IPS-NIHi7 (cell line): ENCODE data around the gene PCNX2.
"Not testable (repeated sequence)": the region's sequence is repeated elsewhere in the genome, so short reads cannot be mapped to it uniquely, and the experiment has no call there.

Source experiments
- DNase-seq: peaks from one replicate; pipeline ENCODE4 v3.0.0; 2012; ENCODE audit warnings: mixed read lengths; ENCODE audit errors: extremely low spot score

Gene PCNX2

GRCh38 chr1:233016798-233017197 is 278.7 kb downstream of the PCNX2 start:
- no peak for DNase-seq

- DNase-seq: no peak
Measured at GRCh38 chr1:233015965-233016364, 279.6 kb downstream of the PCNX2 start.

GRCh38 chr1:233012021-233012420 is 283.5 kb downstream of the PCNX2 start:
- no peak for DNase-seq

GRCh38 chr1:233010146-233010545 is 285.4 kb downstream of the PCNX2 start:
- DNase-seq: no peak

- DNase-seq: no peak
Measured at GRCh38 chr1:233006541-233006973, 289.0 kb downstream of the PCNX2 start.

- no peak for DNase-seq
Measured at GRCh38 chr1:233006108-233006507, 289.4 kb downstream of the PCNX2 start.

GRCh38 chr1:233005703-233006102 is 289.8 kb downstream of the PCNX2 start:
- DNase-seq: no peak

- DNase-seq: no peak
Measured at GRCh38 chr1:233005156-233005555, 290.4 kb downstream of the PCNX2 start.

- no peak for DNase-seq
Measured at GRCh38 chr1:233004451-233004850, 291.1 kb downstream of the PCNX2 start.

- DNase-seq: not testable (repeated sequence)
Measured at GRCh38 chr1:233003638-233004037, 291.9 kb downstream of the PCNX2 start.

- no peak for DNase-seq
Measured at GRCh38 chr1:232999956-233000625, 295.4 kb downstream of the PCNX2 start.

- DNase-seq: no peak
Measured at GRCh38 chr1:232998646-232999045, 296.9 kb downstream of the PCNX2 start.

GRCh38 chr1:232998138-232998537 is 297.4 kb downstream of the PCNX2 start:
- no peak for DNase-seq

GRCh38 chr1:232996143-232996542 is 299.4 kb downstream of the PCNX2 start:
- no peak for DNase-seq

GRCh38 chr1:232995189-232995588 is 300.3 kb downstream of the PCNX2 start:
- no peak for DNase-seq

- DNase-seq: no peak
Measured at GRCh38 chr1:232993555-232993954, 302.0 kb downstream of the PCNX2 start.

GRCh38 chr1:232992227-232992626 is 303.3 kb downstream of the PCNX2 start:
- DNase-seq: no peak

- no peak for DNase-seq
Measured at GRCh38 chr1:232991238-232991637, 304.3 kb downstream of the PCNX2 start.

- no peak for DNase-seq
Measured at GRCh38 chr1:232990176-232991128, 305.1 kb downstream of the PCNX2 start.

GRCh38 chr1:232988572-232989040 is 306.9 kb downstream of the PCNX2 start:
- DNase-seq: no peak

GRCh38 chr1:232987774-232988140 is 307.8 kb downstream of the PCNX2 start:
- no peak for DNase-seq

- DNase-seq: no peak
Measured at GRCh38 chr1:232987046-232987773, 308.3 kb downstream of the PCNX2 start.
